Nephron (organoid): ENCODE measurements around the gene PPFIA4.
"Not testable (repeated sequence)": the region's sequence is repeated elsewhere in the genome, so short reads cannot be mapped to it uniquely, and the experiment has no call there.

Experiments used
- H3K27ac Mint-ChIP-seq, 3 experiments: 2 replicates each; pipeline ENCODE4 v1.8.0; 2020; ENCODE audit warnings: mixed read lengths in 3 of 3, mild to moderate bottlenecking in 2 of 3, moderate library complexity in 1 of 3
- H3K27me3 Mint-ChIP-seq: 2 replicates; pipeline ENCODE4 v1.8.0; 2021; ENCODE audit warnings: low read depth, mild to moderate bottlenecking, moderate library complexity, mixed read lengths
- H3K36me3 Mint-ChIP-seq: 2 replicates; pipeline ENCODE4 v1.8.0; 2020; ENCODE audit warnings: low read depth, mixed read lengths
- H3K4me1 Mint-ChIP-seq: 2 replicates; pipeline ENCODE4 v1.8.0; 2020; ENCODE audit warnings: mixed read lengths
- H3K4me3 Mint-ChIP-seq, 3 experiments: 2 replicates each; pipeline ENCODE4 v1.8.0; 2020; ENCODE audit warnings: mild to moderate bottlenecking in 3 of 3, mixed read lengths in 3 of 3, moderate library complexity in 2 of 3
- H3K9me3 Mint-ChIP-seq: 2 replicates; pipeline ENCODE4 v1.8.0; 2020; ENCODE audit warnings: mixed read lengths
- TF ChIP-seq, protein P1 (sequence below), 3 experiments: fragments of 200-600 bp; sonication (generic); IDR thresholded peaks; one replicate each; pipeline ENCODE4 v1.5.0; 2021; ENCODE audit warnings: antibody characterized with exemption in 3 of 3; ENCODE audit not compliant: unreplicated experiment in 3 of 3

PPFIA4 gene

DNA sequence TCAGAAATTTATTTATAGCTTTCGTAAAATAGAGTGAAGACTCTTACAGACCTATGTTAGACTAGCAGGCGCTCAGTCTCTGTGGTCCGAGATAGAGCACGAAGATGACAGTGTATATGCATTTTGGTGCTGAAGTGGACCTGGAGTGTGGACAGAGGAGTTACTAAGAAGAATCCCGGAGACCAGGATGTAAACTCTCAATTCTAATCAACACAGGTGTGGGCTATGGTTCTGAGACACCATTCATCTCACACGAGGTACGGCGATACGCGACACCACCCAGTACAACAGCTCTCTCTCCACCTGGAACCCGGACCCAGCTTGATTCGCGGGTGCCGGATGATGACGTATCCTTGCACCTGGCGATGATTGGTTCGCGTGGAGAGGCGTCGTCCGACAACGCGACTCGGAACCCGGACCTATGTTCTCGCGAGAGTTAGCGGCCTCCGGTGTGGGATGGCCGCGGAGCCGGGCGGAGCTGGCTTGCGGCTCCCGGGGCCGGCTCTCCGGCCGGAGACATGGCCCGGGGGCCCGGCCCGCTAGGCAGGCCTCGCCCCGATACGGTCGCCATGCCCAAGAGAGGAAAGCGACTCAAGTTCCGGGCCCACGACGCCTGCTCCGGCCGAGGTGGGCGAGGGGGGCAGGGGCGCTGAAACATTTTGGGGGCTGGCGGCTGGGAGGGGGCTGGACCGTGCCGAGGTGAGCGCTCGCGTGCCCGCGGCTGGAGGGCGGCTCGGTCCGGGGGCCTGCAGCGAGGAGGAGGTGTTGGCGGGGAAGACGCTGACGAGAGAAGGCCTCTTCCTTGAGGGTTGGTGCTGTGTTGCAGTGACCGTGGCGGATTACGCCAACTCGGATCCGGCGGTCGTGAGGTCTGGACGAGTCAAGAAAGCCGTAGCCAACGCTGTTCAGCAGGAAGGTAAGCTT, 19.1 kb upstream of the PPFIA4 start, which contains the start of gene TMEM183A:
Gene TMEM183A, plus strand, starts transcription at position 427 of the 924 bp plus-strand sequence. Its CDS starts 92 bp downstream, at position 519.
- no peaks in the 10 kb centered on the region for H3K27me3 Mint-ChIP-seq
- peaks cover 34% of the 10 kb centered on the region for H3K36me3 Mint-ChIP-seq
- no peaks in the 10 kb centered on the region for H3K9me3 Mint-ChIP-seq
- H3K4me1 Mint-ChIP-seq = peaks cover 23% of the 10 kb centered on the region
- H3K4me3 Mint-ChIP-seq = peak within 1 kb of the TSS; percentile 87 to 98 (median 97)
- H3K27ac Mint-ChIP-seq = peak within 1 kb of the TSS; percentile 93 to 98 (median 97)
- TF ChIP-seq, protein P1, sequence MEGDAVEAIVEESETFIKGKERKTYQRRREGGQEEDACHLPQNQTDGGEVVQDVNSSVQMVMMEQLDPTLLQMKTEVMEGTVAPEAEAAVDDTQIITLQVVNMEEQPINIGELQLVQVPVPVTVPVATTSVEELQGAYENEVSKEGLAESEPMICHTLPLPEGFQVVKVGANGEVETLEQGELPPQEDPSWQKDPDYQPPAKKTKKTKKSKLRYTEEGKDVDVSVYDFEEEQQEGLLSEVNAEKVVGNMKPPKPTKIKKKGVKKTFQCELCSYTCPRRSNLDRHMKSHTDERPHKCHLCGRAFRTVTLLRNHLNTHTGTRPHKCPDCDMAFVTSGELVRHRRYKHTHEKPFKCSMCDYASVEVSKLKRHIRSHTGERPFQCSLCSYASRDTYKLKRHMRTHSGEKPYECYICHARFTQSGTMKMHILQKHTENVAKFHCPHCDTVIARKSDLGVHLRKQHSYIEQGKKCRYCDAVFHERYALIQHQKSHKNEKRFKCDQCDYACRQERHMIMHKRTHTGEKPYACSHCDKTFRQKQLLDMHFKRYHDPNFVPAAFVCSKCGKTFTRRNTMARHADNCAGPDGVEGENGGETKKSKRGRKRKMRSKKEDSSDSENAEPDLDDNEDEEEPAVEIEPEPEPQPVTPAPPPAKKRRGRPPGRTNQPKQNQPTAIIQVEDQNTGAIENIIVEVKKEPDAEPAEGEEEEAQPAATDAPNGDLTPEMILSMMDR (IDR thresholded peaks at IDR 0.05; ENCODE audit: unreplicated experiment in 3 of 3) = no peak

DNA sequence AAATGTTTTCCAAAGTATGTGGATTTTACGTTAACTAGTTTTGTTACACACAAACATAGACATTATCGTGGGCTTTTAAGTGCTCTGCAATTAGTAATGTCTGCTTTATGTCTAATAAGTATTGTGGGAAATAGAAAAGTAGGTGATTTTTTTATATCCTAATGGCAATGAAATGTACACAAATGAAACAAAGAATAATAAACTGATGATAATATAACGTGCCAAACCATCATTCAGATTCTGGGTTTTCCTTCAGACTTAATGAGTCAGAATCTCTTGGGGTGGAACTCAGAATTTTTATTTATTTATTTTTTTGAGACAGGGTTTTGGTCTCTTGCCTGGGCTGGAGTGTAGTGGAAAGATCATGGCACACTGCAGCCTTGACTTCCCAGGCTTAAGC, 17.1 kb upstream of the PPFIA4 start:
- no peaks in the 10 kb centered on the region for H3K9me3 Mint-ChIP-seq
- peaks cover 50% of the 10 kb centered on the region for H3K36me3 Mint-ChIP-seq
- H3K27me3 Mint-ChIP-seq = no peaks in the 10 kb centered on the region
- peak overlapping the region; percentile 87 to 98 (median 97) for H3K4me3 Mint-ChIP-seq
- H3K27ac Mint-ChIP-seq = no peak overlapping the region
- TF ChIP-seq, protein P1 (IDR thresholded peaks at IDR 0.05; ENCODE audit: unreplicated experiment in 3 of 3) = no peak
- peaks cover 23% of the 10 kb centered on the region for H3K4me1 Mint-ChIP-seq

DNA sequence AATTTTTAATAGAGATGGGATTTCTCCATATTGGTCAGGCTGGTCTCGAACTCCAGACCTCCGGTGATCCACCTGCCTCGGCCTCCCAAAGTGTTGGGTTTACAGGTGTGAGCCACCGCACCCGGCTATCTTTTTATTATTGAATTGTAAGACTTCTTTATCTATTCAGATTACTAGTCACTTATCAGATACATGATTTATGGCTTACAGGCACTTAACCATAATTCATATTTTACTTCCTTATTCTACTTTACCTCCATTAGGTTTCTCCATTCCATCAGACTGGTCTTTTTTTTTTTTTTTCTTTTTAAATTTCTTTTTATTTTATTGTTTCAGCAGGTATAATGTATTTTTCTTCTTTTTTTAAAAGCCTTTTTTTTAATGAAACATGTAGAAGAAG, 14.7 kb upstream of the PPFIA4 start:
- H3K4me1 Mint-ChIP-seq = peaks cover 38% of the 10 kb centered on the region
- TF ChIP-seq, protein P1 (IDR thresholded peaks at IDR 0.05; ENCODE audit: unreplicated experiment in 3 of 3) = no peak
- no peaks in the 10 kb centered on the region for H3K27me3 Mint-ChIP-seq
- peaks cover 72% of the 10 kb centered on the region for H3K36me3 Mint-ChIP-seq
- no peak overlapping the region for H3K4me3 Mint-ChIP-seq
- H3K27ac Mint-ChIP-seq = no peak overlapping the region
- no peaks in the 10 kb centered on the region for H3K9me3 Mint-ChIP-seq

DNA sequence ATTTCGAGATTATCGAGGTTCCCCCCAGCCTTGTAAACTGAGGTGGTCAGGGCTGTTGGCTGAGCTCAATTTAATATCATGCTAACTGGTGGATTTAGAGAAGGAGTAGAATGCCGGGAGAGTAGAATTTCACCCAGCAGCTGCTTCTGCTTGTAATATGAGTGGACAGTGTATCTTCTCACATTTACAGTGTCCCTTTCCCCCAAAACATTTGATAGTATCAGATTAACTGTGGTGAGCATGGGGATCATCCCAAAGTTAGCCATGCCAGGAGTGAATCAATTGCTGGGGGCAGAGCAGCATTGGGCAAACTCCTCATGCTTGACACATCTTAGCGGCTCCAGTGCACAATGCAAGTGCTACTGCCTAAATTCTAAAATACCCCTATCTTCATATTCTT, 9.2 kb upstream of the PPFIA4 start:
- H3K27ac Mint-ChIP-seq = peak overlapping the region in 1 of 3 experiments; percentile 22
- peaks cover 29% of the 10 kb centered on the region for H3K4me1 Mint-ChIP-seq
- TF ChIP-seq, protein P1 (IDR thresholded peaks at IDR 0.05; ENCODE audit: unreplicated experiment in 3 of 3) = no peak
- H3K9me3 Mint-ChIP-seq = no peaks in the 10 kb centered on the region
- H3K27me3 Mint-ChIP-seq = no peaks in the 10 kb centered on the region
- H3K4me3 Mint-ChIP-seq = no peak overlapping the region
- H3K36me3 Mint-ChIP-seq = peaks cover 86% of the 10 kb centered on the region

DNA sequence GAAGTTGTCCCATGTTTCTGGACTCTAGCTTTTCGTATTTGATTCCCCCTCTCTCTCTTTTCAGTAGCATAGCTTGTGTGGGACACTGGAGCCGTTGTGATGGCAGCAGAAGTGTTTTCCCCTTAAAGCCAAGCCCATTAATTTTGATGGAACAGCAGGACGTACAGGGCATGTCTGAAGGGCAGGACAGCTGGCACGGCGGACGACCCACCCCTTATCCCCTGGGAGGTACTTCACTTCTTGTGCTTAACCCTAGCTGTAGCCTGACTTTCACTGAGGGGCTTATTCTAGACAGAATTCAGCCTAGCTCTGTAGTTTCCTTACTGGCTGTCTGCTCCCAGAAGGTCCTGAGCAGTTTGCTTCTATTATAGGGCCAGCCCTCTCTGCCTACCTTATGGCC, 8.6 kb upstream of the PPFIA4 start:
- Mint-ChIP-seq H3K27me3 (no peaks in the 10 kb centered on the region), H3K27ac (peak overlapping the region in 2 of 3 experiments; percentile 22 to 41), H3K9me3 (no peaks in the 10 kb centered on the region), H3K4me3 (peak overlapping the region in 1 of 3 experiments; percentile 44), H3K4me1 (peaks cover 29% of the 10 kb centered on the region), H3K36me3 (peaks cover 82% of the 10 kb centered on the region)
- TF ChIP-seq, protein P1 (IDR thresholded peaks at IDR 0.05; ENCODE audit: unreplicated experiment in 3 of 3) = no peak

DNA sequence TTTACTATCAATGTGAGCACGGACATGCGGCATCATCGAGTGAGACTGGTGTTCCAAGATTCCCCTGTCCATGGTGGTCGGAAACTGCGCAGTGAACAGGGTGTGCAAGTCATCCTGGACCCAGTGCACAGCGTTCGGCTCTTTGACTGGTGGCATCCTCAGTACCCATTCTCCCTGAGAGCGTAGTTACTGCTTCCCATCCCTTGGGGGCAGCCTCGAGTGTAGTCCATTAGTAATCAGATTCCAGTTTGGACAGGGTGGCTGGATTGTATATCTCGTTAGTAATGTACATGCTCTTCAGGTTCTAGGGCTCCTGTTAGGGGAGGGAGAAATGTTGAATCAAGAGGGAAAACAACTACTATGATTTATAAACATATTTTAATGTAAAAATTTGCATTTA, 3.4 kb upstream of the PPFIA4 start:
- H3K27ac Mint-ChIP-seq, H3K27me3 Mint-ChIP-seq, H3K4me3 Mint-ChIP-seq, H3K9me3 Mint-ChIP-seq: not testable (repeated sequence)
- H3K36me3 Mint-ChIP-seq = peaks cover 65% of the 10 kb centered on the region
- H3K4me1 Mint-ChIP-seq = peaks cover 18% of the 10 kb centered on the region
